Mucosa of descending colon (tissue), 3 donors: ENCODE measurements around the gene PDCD1. TPM values are rescaled to one million over a fixed set of nuclear protein-coding genes. Genes with fewer than 3 reads are reported as not detected.

Experiments
- ATAC-seq: fragments of 200-7000 bp; cut with Tn5 transposase; one replicate; pipeline ENCODE4 v1.9.1; 2020; ENCODE audit warnings: mild to moderate bottlenecking, moderate library complexity
- DNase-seq, 3 donors: peaks; one replicate each; pipeline ENCODE4 v3.0.0-alpha.2; 2020
- H3K36me3 ChIP-seq: fragments of 200-600 bp; one replicate; pipeline ENCODE4 v1.8.0; 2021; ENCODE audit warnings: low read depth, mild to moderate bottlenecking
- H3K4me1 ChIP-seq: fragments of 200-600 bp; one replicate; pipeline ENCODE4 v1.8.0; 2021; ENCODE audit warnings: low read depth, mild to moderate bottlenecking
- H3K4me3 ChIP-seq: fragments of 200-600 bp; one replicate; pipeline ENCODE4 v1.8.0; 2021; ENCODE audit warnings: mild to moderate bottlenecking
- H3K9me3 ChIP-seq: fragments of 200-600 bp; one replicate; pipeline ENCODE4 v1.8.0; 2021; ENCODE audit warnings: mild to moderate bottlenecking
- intact Hi-C, 2 donors: fragments of 100-400 bp; cut with DNase I in 1 of 2; cut with micrococcal nuclease in 1 of 2; formaldehyde crosslinking; loops; one replicate each; pipeline versions ENCODE4 v1.11.0 to v1.11.1; 2022; cut with DNase I, micrococcal nuclease
- total RNA-seq, 3 donors: library from RNA; stranded (reverse); fragmentation: NEBNext Ultra II Directional in 2 of 3; extraction: Animal tissue kit (Norgen Biotek cat#: 25700) in 2 of 3; gene quantifications; one replicate each; pipeline versions ENCODE4 v1.2.1 to v1.2.4, GENCODE V29; 2021 to 2023
- TF ChIP-seq, protein P1 (sequence below): fragments of 200-600 bp; IDR thresholded peaks from one replicate; pipeline ENCODE4 v1.8.0; 2022; ENCODE audit warnings: antibody characterized with exemption, mild to moderate bottlenecking
- donor health status: DM: no; HTN: no; CAD: no; lungs with moderate emphysema.
- donor health status: DM: no; HTN: no; CAD: no.
- donor health status: DM: no; HTN: yes; CAD: no.

Gene PDCD1
- total RNA-seq, 3 donors from 2014 or later, result 0.13 to 0.70 TPM; not detected in 1

- H3K36me3 ChIP-seq, result no peaks in the 10 kb centered on the region
- intact Hi-C loops, result no loop called here
- TF ChIP-seq, protein P1, sequence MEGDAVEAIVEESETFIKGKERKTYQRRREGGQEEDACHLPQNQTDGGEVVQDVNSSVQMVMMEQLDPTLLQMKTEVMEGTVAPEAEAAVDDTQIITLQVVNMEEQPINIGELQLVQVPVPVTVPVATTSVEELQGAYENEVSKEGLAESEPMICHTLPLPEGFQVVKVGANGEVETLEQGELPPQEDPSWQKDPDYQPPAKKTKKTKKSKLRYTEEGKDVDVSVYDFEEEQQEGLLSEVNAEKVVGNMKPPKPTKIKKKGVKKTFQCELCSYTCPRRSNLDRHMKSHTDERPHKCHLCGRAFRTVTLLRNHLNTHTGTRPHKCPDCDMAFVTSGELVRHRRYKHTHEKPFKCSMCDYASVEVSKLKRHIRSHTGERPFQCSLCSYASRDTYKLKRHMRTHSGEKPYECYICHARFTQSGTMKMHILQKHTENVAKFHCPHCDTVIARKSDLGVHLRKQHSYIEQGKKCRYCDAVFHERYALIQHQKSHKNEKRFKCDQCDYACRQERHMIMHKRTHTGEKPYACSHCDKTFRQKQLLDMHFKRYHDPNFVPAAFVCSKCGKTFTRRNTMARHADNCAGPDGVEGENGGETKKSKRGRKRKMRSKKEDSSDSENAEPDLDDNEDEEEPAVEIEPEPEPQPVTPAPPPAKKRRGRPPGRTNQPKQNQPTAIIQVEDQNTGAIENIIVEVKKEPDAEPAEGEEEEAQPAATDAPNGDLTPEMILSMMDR, result no peak
- peaks cover 19% of the 10 kb centered on the region for H3K4me1 ChIP-seq
- DNase-seq, result no peak
- no peaks in the 10 kb centered on the region for H3K9me3 ChIP-seq
- ATAC-seq, result no peak
- H3K4me3 ChIP-seq, result no peak overlapping the region
Measured at GRCh38 chr2:241855888-241856422, 2.7 kb downstream of the PDCD1 start.

DNA sequence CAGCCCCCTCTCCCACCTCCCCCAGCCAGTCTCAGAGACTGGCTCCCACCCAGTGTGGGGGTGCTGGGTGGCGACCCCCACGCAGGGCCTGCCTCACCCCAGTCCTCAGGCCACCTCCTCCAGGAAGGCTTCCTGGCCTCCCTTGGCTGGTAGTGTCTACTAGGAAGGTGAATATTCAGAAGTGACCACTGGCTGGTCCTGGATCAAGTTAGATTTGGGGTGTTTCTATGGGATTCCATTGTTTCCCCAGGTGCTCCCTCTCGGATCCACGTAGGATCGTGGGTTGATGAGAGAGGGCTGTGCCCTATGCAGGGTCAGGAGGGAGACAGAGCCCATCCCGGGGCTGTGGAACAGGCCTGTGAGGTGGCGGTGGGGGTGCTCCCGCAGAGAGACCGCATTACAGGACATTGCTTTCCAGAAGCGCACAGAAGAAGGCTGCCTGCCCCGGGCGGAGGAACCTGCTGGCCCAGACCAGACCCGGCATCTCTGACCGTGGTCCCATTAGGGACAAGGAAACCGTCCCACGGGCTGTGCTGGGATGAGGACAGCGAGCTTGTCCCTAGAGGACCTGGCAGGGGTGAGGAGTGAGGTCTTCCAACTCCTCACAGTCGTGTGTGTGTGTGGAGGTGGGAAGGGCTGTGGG, 3.3 kb downstream of the PDCD1 start:
- intact Hi-C loops, result no loop called here
- Histone ChIP-seq H3K4me1 (peaks cover 16% of the 10 kb centered on the region), H3K4me3 (no peak overlapping the region), H3K9me3 (no peaks in the 10 kb centered on the region), H3K36me3 (no peaks in the 10 kb centered on the region)
- TF ChIP-seq, protein P1, result no peak
- DNase-seq (peak in 1 of 3 donors; percentile 23), ATAC-seq (no peak)

- no peaks in the 10 kb centered on the region for H3K36me3 ChIP-seq
- no peak for ATAC-seq
Measured at GRCh38 chr2:241854342-241855244, 4.1 kb downstream of the PDCD1 start.

GRCh38 chr2:241853651-241854341, 4.9 kb downstream of the PDCD1 start:
- no peaks in the 10 kb centered on the region for H3K36me3 ChIP-seq
- TF ChIP-seq, protein P1, result no peak
- H3K4me1 ChIP-seq, result peaks cover under 1% of the 10 kb centered on the region
- intact Hi-C loops, result no loop called here
- no peaks in the 10 kb centered on the region for H3K9me3 ChIP-seq
- no peak overlapping the region for H3K4me3 ChIP-seq
- ATAC-seq, result no peak
- DNase-seq, result peak in 2 of 3 donors; percentile 18 to 54

More at GRCh38 chr2:241854342-241855244, 4.1 kb downstream of the PDCD1 start:
- intact Hi-C loops, result no loop called here
- Histone ChIP-seq H3K9me3 (no peaks in the 10 kb centered on the region), H3K4me1 (peaks cover 8% of the 10 kb centered on the region), H3K4me3 (no peak overlapping the region)
- TF ChIP-seq, protein P1, result no peak
- DNase-seq, result peak in 1 of 3 donors; percentile 18

DNA sequence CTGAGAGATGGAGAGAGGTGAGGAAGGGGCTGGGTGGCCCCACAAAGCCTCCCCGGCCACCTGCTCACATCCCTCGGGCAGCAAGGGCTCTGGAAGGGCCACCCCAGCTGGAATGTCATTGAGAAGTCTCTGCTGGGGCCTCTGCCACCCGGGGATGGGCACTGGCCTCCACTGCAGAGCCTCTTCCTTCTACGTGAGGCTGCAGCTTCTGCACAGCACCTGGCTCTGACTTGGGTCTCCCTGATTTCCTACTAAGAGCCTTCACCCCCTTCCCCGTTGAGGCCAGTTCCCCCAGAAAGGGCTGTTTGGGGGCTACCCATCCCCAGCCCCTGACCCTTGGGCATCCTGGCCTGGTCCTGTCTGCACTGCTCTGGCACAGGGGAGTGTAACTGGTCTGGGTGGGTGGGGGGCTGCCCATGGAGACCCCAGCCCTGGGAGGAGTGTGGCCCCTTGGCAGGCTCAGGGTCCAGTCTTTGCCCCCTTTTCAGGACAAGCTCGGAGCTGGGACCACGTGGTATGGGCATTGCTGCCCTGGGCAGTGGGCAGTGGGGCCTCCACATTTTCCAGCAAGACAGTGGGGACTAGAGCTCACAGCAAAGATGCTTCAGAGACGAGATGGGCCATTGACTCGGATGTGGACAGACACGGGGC, 5.6 kb downstream of the PDCD1 start:
- intact Hi-C loops, result no loop called here
- ATAC-seq (no peak), DNase-seq (peak in 1 of 3 donors; percentile 16)
- Histone ChIP-seq H3K36me3 (no peaks in the 10 kb centered on the region), H3K4me3 (no peak overlapping the region), H3K4me1 (no peaks in the 10 kb centered on the region), H3K9me3 (no peaks in the 10 kb centered on the region)
- TF ChIP-seq, protein P1, result no peak
